Activated CD8-positive, alpha-beta T cell treated with anti-CD3 and anti-CD28 coated beads for 36 hours (primary cell): ENCODE measurements around the gene CNTNAP2. TPM values are rescaled to one million over a fixed set of nuclear protein-coding genes. Genes with fewer than 3 reads are reported as not detected.

Experiments
- ATAC-seq: fragments of 200-7000 bp; cut with Tn5 transposase; one replicate; pipeline ENCODE4 v1.10.0; 2021; ENCODE audit warnings: mild to moderate bottlenecking, moderate library complexity
- CTCF ChIA-PET: fragments of 350-600 bp; sonication (Branson Sonifier 250); formaldehyde crosslinking; loops from one replicate; lab custom pipeline; 2021; ENCODE audit warnings: antibody characterized with exemption; lab: Charles Lee
- POLR2A ChIA-PET: fragments of 350-600 bp; sonication (Branson Sonifier 250); formaldehyde crosslinking; loops from one replicate; lab custom pipeline; 2021; ENCODE audit warnings: antibody characterized with exemption; lab: Charles Lee
- DNase-seq: peaks from one replicate; pipeline ENCODE4 v3.0.0-alpha.2; 2020
- H3K27ac Mint-ChIP-seq: one replicate; pipeline ENCODE4 v1.8.0; 2021; ENCODE audit warnings: mild to moderate bottlenecking, mixed read lengths
- H3K27me3 Mint-ChIP-seq: one replicate; pipeline ENCODE4 v1.8.0; 2021; ENCODE audit warnings: mixed read lengths
- H3K36me3 Mint-ChIP-seq: one replicate; pipeline ENCODE4 v1.8.0; 2021; ENCODE audit warnings: low read depth, mixed read lengths
- H3K4me1 Mint-ChIP-seq: one replicate; pipeline ENCODE4 v1.8.0; 2021; ENCODE audit warnings: low read depth, mixed read lengths
- H3K4me3 Mint-ChIP-seq: one replicate; pipeline ENCODE4 v1.8.0; 2021; ENCODE audit warnings: mild to moderate bottlenecking, moderate library complexity, mixed read lengths
- H3K9me3 Mint-ChIP-seq: one replicate; pipeline ENCODE4 v1.8.0; 2021; ENCODE audit warnings: mixed read lengths
- intact Hi-C: fragments of 100-400 bp; cut with micrococcal nuclease; formaldehyde crosslinking; loops from one replicate; pipeline ENCODE4 v1.10.0; 2022
- total RNA-seq, 2 experiments: library from RNA; stranded (reverse); gene quantifications; one replicate each; pipeline ENCODE4 v1.2.3, GENCODE V29; 2021
- TF ChIP-seq, protein P1 (sequence below): fragments of 200-600 bp; IDR thresholded peaks from one replicate; pipeline ENCODE4 v1.8.0; 2022; ENCODE audit warnings: antibody characterized with exemption, mild to moderate bottlenecking

CNTNAP2 gene
- total RNA-seq, 2 experiments from 2014 or later, result not detected

DNA sequence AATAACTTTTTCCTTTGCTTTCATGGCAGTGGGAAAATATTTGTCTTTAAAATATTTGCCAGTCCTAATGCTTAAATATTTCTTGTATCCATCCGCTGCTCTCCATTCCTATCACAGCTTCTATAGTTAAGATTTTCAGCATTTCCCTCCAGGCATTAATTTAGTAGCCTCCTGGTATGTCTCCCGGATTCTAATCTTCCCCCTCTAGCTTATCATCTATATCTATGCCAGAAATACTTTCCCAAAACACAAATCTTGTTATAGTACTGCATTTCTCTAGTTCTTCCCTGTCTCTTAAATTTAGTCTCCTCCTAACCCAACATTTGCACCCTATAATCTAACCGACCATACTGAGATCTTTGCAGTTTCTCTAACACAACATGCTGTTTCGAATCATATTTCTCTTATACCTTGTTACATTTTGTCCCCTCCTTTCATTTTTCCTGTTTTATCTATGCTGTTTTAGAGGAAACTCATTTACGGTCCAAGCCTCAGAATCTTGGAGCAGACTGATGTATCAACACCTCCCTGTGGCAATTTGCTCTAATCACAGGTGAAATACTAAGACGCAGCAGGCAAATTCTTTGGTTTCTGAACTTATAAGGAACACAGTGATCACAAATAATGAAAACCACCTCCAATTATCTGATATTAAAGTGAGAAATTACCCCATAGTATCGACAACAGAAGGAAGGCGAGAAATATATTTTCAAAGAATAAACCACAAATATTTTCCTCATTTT is 10.3 kb downstream of the CNTNAP2 start:
- Mint-ChIP-seq H3K27me3 (no peaks in the 10 kb centered on the region), H3K4me1 (no peaks in the 10 kb centered on the region), H3K36me3 (no peaks in the 10 kb centered on the region), H3K27ac (no peak overlapping the region), H3K4me3 (no peak overlapping the region), H3K9me3 (peaks cover 2% of the 10 kb centered on the region)
- no peak for DNase-seq
- intact Hi-C loops, result no loop called here
- TF ChIP-seq, protein P1, sequence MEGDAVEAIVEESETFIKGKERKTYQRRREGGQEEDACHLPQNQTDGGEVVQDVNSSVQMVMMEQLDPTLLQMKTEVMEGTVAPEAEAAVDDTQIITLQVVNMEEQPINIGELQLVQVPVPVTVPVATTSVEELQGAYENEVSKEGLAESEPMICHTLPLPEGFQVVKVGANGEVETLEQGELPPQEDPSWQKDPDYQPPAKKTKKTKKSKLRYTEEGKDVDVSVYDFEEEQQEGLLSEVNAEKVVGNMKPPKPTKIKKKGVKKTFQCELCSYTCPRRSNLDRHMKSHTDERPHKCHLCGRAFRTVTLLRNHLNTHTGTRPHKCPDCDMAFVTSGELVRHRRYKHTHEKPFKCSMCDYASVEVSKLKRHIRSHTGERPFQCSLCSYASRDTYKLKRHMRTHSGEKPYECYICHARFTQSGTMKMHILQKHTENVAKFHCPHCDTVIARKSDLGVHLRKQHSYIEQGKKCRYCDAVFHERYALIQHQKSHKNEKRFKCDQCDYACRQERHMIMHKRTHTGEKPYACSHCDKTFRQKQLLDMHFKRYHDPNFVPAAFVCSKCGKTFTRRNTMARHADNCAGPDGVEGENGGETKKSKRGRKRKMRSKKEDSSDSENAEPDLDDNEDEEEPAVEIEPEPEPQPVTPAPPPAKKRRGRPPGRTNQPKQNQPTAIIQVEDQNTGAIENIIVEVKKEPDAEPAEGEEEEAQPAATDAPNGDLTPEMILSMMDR, result no peak
- POLR2A ChIA-PET, result no interaction called here
- CTCF ChIA-PET, result no interaction called here
- ATAC-seq, result no peak

DNA sequence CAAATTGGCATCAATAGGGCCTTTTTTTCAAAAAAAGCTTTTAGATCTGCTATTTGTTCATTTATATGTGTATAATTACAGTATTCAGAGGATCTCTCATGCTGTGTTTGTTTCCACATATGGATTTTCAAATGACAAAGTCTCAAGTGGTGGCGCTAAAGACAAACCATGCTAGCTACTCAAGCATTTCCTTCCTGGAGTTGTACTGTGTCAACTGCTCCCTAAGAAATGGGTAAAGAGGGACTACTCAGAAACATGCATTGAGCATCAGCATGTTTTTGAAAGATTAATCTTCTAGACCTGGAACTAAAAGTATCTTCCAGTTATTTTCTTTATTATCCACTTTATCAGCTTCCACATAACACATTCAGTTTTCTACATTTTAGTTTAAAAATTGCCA is 12.7 kb downstream of the CNTNAP2 start:
- Mint-ChIP-seq H3K36me3 (no peaks in the 10 kb centered on the region), H3K9me3 (peaks cover 4% of the 10 kb centered on the region), H3K4me3 (no peak overlapping the region), H3K27ac (no peak overlapping the region), H3K27me3 (no peaks in the 10 kb centered on the region), H3K4me1 (no peaks in the 10 kb centered on the region)
- DNase-seq (no peak), ATAC-seq (no peak)
- CTCF ChIA-PET, result no interaction called here
- TF ChIP-seq, protein P1, result no peak
- intact Hi-C loops, result no loop called here
- POLR2A ChIA-PET, result no interaction called here

DNA sequence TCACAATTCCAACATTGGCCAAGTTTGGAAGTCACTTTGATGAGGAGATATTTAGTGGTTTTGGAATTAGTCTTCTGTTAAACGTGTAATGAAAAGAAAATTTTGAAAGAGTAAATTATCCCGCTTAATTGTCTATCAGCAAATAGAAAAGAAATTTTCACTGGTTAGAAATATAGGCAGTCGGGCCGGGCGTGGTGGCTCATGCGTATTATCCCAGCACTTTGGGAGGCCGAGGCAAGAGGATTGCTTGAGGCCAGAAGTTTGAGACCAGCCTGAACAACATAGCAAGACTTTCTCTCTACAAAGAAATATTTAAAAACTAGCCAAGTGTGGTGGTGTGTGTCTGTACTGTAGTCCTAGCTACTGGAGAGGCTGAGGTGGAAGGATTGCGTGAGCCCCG is 13.4 kb downstream of the CNTNAP2 start:
- TF ChIP-seq, protein P1, result no peak
- Mint-ChIP-seq H3K4me1 (no peaks in the 10 kb centered on the region), H3K36me3 (no peaks in the 10 kb centered on the region), H3K9me3 (peaks cover 4% of the 10 kb centered on the region), H3K4me3 (no peak overlapping the region), H3K27me3 (no peaks in the 10 kb centered on the region), H3K27ac (no peak overlapping the region)
- ChIA-PET CTCF (no interaction called here), POLR2A (no interaction called here)
- ATAC-seq, result no peak
- DNase-seq, result no peak
- intact Hi-C loops, result no loop called here

DNA sequence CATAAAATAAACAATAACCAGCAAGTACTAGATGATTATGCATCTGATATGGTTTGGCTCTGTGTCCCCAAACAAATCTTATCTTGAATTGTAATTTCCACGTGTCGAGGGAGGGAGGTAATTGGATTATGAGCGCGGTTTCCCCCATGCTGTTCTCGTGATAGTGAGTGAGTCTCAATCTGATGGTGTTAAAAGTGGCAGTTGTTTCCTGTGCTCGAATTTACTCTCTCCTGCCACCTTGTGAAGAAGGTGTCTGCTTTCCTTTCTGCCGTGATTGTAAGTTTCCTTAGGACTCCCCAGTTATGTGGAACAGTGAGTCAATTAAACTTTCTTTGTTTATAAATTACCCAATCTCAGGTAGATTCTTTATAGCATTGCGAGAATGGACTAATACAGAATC is 15.1 kb downstream of the CNTNAP2 start:
- TF ChIP-seq, protein P1, result no peak
- Mint-ChIP-seq H3K36me3 (no peaks in the 10 kb centered on the region), H3K4me1 (no peaks in the 10 kb centered on the region), H3K27me3 (no peaks in the 10 kb centered on the region), H3K27ac (no peak overlapping the region), H3K4me3 (no peak overlapping the region), H3K9me3 (peaks cover 4% of the 10 kb centered on the region)
- intact Hi-C loops, result no loop called here
- CTCF ChIA-PET, result no interaction called here
- no peak for DNase-seq
- ATAC-seq, result no peak
- POLR2A ChIA-PET, result no interaction called here

DNA sequence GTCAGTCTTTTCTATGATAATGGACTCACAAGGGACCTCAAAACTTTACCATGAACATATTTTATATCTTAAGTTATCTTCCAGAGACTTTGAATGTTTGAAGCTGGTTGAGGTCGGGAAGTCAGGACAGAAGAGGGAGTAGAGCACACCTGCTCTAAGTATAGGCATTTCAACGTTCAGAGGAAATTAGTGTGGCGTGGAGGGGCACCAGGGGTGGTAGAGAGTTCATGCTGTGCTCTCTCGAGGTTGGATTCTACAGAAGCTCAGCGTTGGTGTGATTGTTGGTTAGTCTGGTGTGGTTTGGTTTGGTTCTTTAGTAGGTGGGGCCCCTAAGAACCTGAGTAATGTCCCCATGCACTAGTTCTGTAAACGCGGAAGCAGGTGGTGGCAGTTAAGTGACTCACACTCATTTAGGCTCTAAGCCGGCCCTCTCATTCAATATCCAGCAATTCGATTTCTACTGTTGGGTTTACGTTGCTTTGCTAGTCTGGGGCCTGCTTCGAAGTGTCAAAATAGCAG is 19.8 kb downstream of the CNTNAP2 start:
- Mint-ChIP-seq H3K9me3 (peaks cover 4% of the 10 kb centered on the region), H3K4me3 (no peak overlapping the region), H3K4me1 (no peaks in the 10 kb centered on the region), H3K27me3 (no peaks in the 10 kb centered on the region), H3K27ac (no peak overlapping the region), H3K36me3 (no peaks in the 10 kb centered on the region)
- ATAC-seq, result no peak
- intact Hi-C loops, result no loop called here
- no peak for DNase-seq
- TF ChIP-seq, protein P1, result no peak
- ChIA-PET CTCF (no interaction called here), POLR2A (interaction anchor here (0.6 kb wide), 1 partner anchor 37 kb away, joined by 4 read pairs; no protein-coding TSS in a partner anchor)
